PC-9 (cell line): ENCODE data around the gene LTB. TPM values are rescaled to one million over a fixed set of nuclear protein-coding genes. Genes with fewer than 3 reads are reported as not detected.

Experiments
- BruUV-seq: library from RNA; stranded (reverse); fragments of 400-500 nt; replicated peaks from 2 replicates; lab custom pipeline; 2021; lab: Mats Ljungman, UMichigan
- CTCF ChIA-PET: fragments of 300-600 bp; sonication (Branson Sonifier 250); formaldehyde crosslinking; loops from one replicate; lab custom pipeline; 2022; ENCODE audit warnings: antibody characterized with exemption; lab: Charles Lee
- POLR2A ChIA-PET: fragments of 300-600 bp; sonication (Branson Sonifier 250); formaldehyde crosslinking; loops from one replicate; lab custom pipeline; 2022; ENCODE audit warnings: antibody characterized with exemption; ENCODE audit not compliant: unreplicated experiment; lab: Charles Lee
- DNase-seq, 2 experiments: peaks; one replicate each; pipeline versions ENCODE4 v3.0.0 to v3.0.0-alpha.2; 2015 to 2022; ENCODE audit warnings: mixed read lengths in 1 of 2
- H2AFZ ChIP-seq: fragments of 200-600 bp; sonication (generic); 2 replicates; pipeline ENCODE4 v1.8.1; 2017; ENCODE audit warnings: antibody characterized with exemption
- H3F3A ChIP-seq: fragments of 200-600 bp; sonication (generic); 2 replicates; pipeline ENCODE4 v1.8.1; 2017; ENCODE audit warnings: antibody characterized with exemption, mild to moderate bottlenecking, low read depth; ENCODE audit not compliant: insufficient read depth
- H3K27ac ChIP-seq: fragments of 200-600 bp; sonication (generic); 2 replicates; pipeline ENCODE4 v1.6.1; 2016; ENCODE audit warnings: mixed run types
- H3K27me3 ChIP-seq: fragments of 200-600 bp; sonication (generic); 2 replicates; pipeline ENCODE4 v1.6.1; 2016; ENCODE audit warnings: low read depth, mixed run types; ENCODE audit not compliant: insufficient read depth
- H3K36me3 ChIP-seq: fragments of 200-600 bp; sonication (generic); 2 replicates; pipeline ENCODE4 v1.6.1; 2016; ENCODE audit warnings: low read depth, mixed run types
- H3K4me1 ChIP-seq: fragments of 200-600 bp; sonication (generic); replicated peaks from 2 replicates; pipeline ENCODE4 v1.6.1; 2016; ENCODE audit warnings: mixed run types; ENCODE audit not compliant: insufficient read depth
- H3K4me2 ChIP-seq: fragments of 200-600 bp; sonication (generic); 2 replicates; pipeline ENCODE4 v1.6.1; 2017; ENCODE audit warnings: mixed run types
- H3K4me3 ChIP-seq: fragments of 200-600 bp; sonication (generic); 2 replicates; pipeline ENCODE4 v1.6.1; 2016; ENCODE audit warnings: mixed run types
- H3K79me2 ChIP-seq: fragments of 200-600 bp; sonication (generic); 2 replicates; pipeline ENCODE4 v1.6.1; 2017; ENCODE audit warnings: low read depth, mixed run types
- H3K9me2 ChIP-seq: fragments of 200-600 bp; sonication (generic); 2 replicates; pipeline ENCODE4 v1.8.1; 2017; ENCODE audit warnings: mild to moderate bottlenecking; ENCODE audit not compliant: insufficient read depth
- H3K9me3 ChIP-seq: fragments of 200-600 bp; sonication (generic); 2 replicates; pipeline ENCODE4 v1.8.1; 2016; ENCODE audit warnings: low read depth; ENCODE audit not compliant: insufficient read depth
- H4K20me1 ChIP-seq: fragments of 200-600 bp; sonication (generic); 2 replicates; pipeline ENCODE4 v1.8.1; 2017; ENCODE audit not compliant: insufficient read depth
- EZH2 ChIP-seq: fragments of 200-600 bp; sonication (generic); IDR thresholded peaks from 2 replicates; pipeline ENCODE4 v1.8.0; 2017; ENCODE audit warnings: antibody characterized with exemption, low read depth
- intact Hi-C: fragments of 100-400 bp; cut with micrococcal nuclease; formaldehyde crosslinking; loops from one replicate; pipeline ENCODE4 v1.10.0; 2022; ENCODE audit not compliant: unreplicated experiment
- total RNA-seq: library from RNA; stranded (reverse); gene quantifications from 2 replicates; pipeline ENCODE4 v1.2.3, GENCODE V29; 2021
- TF ChIP-seq, protein P1 (sequence below): fragments of 200-600 bp; sonication (generic); conservative IDR thresholded peaks from 2 replicates; pipeline ENCODE4 v1.6.1; 2017; ENCODE audit warnings: mixed run types, antibody characterized with exemption, mild to moderate bottlenecking, moderate library complexity

The LTB gene
- total RNA-seq, 1 experiment from 2014 or later: not detected

DNA sequence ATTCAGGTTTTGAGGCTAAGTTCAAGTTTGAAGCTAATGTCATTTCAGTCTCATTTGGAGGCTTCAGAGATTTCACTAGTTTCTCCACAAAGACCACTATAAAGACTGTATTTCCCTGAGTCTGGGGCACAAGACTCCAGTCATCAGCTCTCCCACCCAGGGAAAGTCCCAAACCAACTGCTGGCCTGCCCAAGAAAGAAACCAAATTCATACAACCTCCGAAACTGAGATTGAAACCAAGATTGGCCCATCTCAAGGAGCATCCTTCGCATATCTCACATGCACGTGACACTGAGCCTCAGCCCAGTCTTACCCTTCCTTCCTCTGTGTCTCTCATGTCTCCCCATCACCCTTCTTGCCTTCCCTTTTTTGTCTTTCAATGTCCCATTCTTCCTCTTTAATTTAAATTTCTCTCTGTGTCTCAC, 13.7 kb downstream of the LTB start:
- CTCF ChIA-PET: no interaction called here
- Histone ChIP-seq H3K27me3 (no peaks in the 10 kb centered on the region), H3K4me1 (no peaks in the 10 kb centered on the region), H2AFZ (no peak overlapping the region), H3K36me3 (no peaks in the 10 kb centered on the region), H3K9me2 (no peaks in the 10 kb centered on the region), H3K27ac (no peak overlapping the region), H3K4me3 (no peak overlapping the region), H4K20me1 (no peaks in the 10 kb centered on the region), H3F3A (no peaks in the 10 kb centered on the region), H3K9me3 (no peaks in the 10 kb centered on the region), H3K4me2 (no peak overlapping the region), H3K79me2 (no peaks in the 10 kb centered on the region)
- BruUV-seq: no TSS peak
- TF ChIP-seq, protein P1, sequence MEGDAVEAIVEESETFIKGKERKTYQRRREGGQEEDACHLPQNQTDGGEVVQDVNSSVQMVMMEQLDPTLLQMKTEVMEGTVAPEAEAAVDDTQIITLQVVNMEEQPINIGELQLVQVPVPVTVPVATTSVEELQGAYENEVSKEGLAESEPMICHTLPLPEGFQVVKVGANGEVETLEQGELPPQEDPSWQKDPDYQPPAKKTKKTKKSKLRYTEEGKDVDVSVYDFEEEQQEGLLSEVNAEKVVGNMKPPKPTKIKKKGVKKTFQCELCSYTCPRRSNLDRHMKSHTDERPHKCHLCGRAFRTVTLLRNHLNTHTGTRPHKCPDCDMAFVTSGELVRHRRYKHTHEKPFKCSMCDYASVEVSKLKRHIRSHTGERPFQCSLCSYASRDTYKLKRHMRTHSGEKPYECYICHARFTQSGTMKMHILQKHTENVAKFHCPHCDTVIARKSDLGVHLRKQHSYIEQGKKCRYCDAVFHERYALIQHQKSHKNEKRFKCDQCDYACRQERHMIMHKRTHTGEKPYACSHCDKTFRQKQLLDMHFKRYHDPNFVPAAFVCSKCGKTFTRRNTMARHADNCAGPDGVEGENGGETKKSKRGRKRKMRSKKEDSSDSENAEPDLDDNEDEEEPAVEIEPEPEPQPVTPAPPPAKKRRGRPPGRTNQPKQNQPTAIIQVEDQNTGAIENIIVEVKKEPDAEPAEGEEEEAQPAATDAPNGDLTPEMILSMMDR: no peak
- TF ChIP-seq EZH2: no peak
- no peak for DNase-seq
- POLR2A ChIA-PET: interaction anchor here (0.6 kb wide), 1 partner anchor 259 kb away, joined by 3 read pairs; no protein-coding TSS in a partner anchor
- intact Hi-C loops: no loop called here

DNA sequence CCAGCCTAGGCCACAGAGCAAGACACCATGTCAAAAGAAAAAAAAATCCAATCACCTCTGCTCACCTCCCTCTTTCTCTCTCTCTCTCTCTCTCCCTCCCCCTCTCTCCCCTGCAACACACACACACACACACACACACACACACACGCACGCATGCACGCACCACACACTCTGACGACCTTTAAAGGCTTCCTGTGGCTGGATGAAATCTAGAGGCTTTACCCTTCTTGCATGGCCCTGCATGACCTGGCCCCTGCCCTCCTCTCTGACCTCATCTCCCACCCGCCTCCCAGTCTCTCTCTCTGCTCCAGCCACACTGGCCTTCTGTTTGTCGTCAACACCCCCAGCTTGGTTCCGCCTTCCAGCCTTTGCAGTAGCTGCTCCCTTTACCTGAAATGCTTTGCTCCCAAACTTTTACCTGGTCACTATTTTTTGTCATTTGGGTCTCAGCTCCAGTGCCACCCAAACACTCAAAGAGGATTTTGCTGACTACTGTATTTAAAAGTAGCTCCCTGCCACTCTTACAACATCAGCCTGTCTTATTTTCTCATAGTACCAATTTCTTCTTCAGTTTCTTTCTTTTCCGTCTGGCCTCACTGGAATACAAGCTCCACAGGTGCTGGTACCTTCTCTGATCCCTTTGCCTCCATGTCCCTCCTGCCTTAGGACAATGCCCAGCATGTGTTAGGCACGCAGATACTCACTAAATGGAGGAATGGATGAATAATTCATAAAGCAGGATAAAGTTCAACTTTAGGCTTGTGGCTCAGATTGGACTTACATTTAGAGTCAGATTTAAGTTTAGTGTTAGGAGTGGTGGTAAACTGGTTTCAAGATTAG, 14.5 kb downstream of the LTB start:
- POLR2A ChIA-PET: interaction anchor here (0.6 kb wide), 1 partner anchor 260 kb away, joined by 3 read pairs; no protein-coding TSS in a partner anchor
- H4K20me1 ChIP-seq: no peaks in the 10 kb centered on the region
- intact Hi-C loops: no loop called here
- H3K9me2 ChIP-seq: no peaks in the 10 kb centered on the region
- no peaks in the 10 kb centered on the region for H3F3A ChIP-seq
- H3K4me2 ChIP-seq: no peak overlapping the region
- no peaks in the 10 kb centered on the region for H3K36me3 ChIP-seq
- no TSS peak for BruUV-seq
- H3K9me3 ChIP-seq: no peaks in the 10 kb centered on the region
- no peaks in the 10 kb centered on the region for H3K4me1 ChIP-seq
- H3K4me3 ChIP-seq: no peak overlapping the region
- H3K27me3 ChIP-seq: no peaks in the 10 kb centered on the region
- H2AFZ ChIP-seq: no peak overlapping the region
- CTCF ChIA-PET: no interaction called here
- DNase-seq: no peak
- no peaks in the 10 kb centered on the region for H3K79me2 ChIP-seq
- no peak overlapping the region for H3K27ac ChIP-seq
- no peak for TF ChIP-seq EZH2
- TF ChIP-seq, protein P1: no peak

DNA sequence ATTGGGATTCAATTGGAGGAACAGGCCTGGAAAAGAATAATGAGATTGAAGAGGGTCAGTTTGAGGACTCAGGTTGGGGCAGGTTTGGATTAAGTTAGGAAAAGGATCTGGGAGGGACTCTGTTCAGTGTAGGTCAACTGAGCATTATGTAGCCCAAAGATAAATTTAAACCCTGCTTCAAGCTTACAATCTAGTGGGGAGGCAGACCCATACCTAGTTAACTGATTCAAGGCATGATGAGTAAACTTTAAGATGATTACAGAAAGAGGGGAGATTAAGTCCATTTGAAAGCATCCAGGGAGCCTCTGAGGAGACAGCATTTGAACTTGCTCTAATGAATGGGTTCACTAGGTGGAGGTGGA, 21.5 kb downstream of the LTB start:
- BruUV-seq: no TSS peak
- H3K79me2 ChIP-seq: no peaks in the 10 kb centered on the region
- H3K27ac ChIP-seq: 0 out of 2 replicates have a peak overlapping the region, but pooled peaks have one; percentile 33
- H3K27me3 ChIP-seq: no peaks in the 10 kb centered on the region
- peaks cover 15% of the 10 kb centered on the region for H3K4me1 ChIP-seq
- no peak overlapping the region for H2AFZ ChIP-seq
- no peaks in the 10 kb centered on the region for H3K9me2 ChIP-seq
- POLR2A ChIA-PET: interaction anchor here (0.5 to 0.6 kb wide), 3 partner anchors 60 to 1753 kb away, joined by 9 to 16 read pairs (median 14); partner anchors contain the start of gene PRRC2A
- DNase-seq: no peak
- peaks cover 9% of the 10 kb centered on the region; the same call in 1 of the 2 replicates for H3F3A ChIP-seq
- intact Hi-C loops: loop anchor here (1.0 kb wide), 1 partner anchor 21 kb away; no protein-coding TSS in a partner anchor
- no peak overlapping the region for H3K4me3 ChIP-seq
- no peaks in the 10 kb centered on the region for H3K9me3 ChIP-seq
- TF ChIP-seq, protein P1: no peak
- TF ChIP-seq EZH2: no peak
- H3K36me3 ChIP-seq: no peaks in the 10 kb centered on the region
- CTCF ChIA-PET: no interaction called here
- H3K4me2 ChIP-seq: peak overlapping the region; percentile 42; the same call in 1 of the 2 replicates
- H4K20me1 ChIP-seq: no peaks in the 10 kb centered on the region
